ENCODE data around the gene CCDC86.

GRCh38 chr11:60834742-60835533 lies 7.0 kb upstream of the CCDC86 start:
- TF ChIP-seq CTCF (conservative IDR thresholded peaks at IDR 0.05; ENCODE audit: low read length) (no peak), EZH2phosphoT487 (IDR thresholded peaks at IDR 0.05; ENCODE audit: borderline replicate concordance, low read depth, low read length) (no peak)

All from OCI-LY7 (cell line).